Measurements from ENCODE around the gene RTN1. TPM values are rescaled to one million over a fixed set of nuclear protein-coding genes. Genes with fewer than 3 reads are reported as not detected.

RTN1 gene
- total RNA-seq, 2 experiments from 2014 or later, result not detected

- Mint-ChIP-seq H3K36me3 (ENCODE audit: low read depth) (no peaks in the 10 kb centered on the region), H3K4me3 (no peak overlapping the region), H3K27me3 (ENCODE audit: low read depth) (no peaks in the 10 kb centered on the region), H3K9me3 (ENCODE audit: insufficient read depth) (no peaks in the 10 kb centered on the region), H3K4me1 (ENCODE audit: low read depth) (no peaks in the 10 kb centered on the region), H3K27ac (no peak overlapping the region)
- POLR2A ChIA-PET, result no interaction called here
- CTCF ChIA-PET, result no interaction called here
- ATAC-seq, result no peak
- no peak for DNase-seq
Measured at GRCh38 chr14:59819446-59820088, 51.0 kb downstream of the RTN1 start.

GRCh38 chr14:59816941-59817340 is 53.6 kb downstream of the RTN1 start:
- Mint-ChIP-seq H3K4me1 (ENCODE audit: low read depth) (no peaks in the 10 kb centered on the region), H3K27me3 (ENCODE audit: low read depth) (peaks cover 8% of the 10 kb centered on the region), H3K36me3 (ENCODE audit: low read depth) (no peaks in the 10 kb centered on the region), H3K27ac (no peak overlapping the region), H3K4me3 (no peak overlapping the region), H3K9me3 (ENCODE audit: insufficient read depth) (no peaks in the 10 kb centered on the region)
- POLR2A ChIA-PET, result no interaction called here
- ATAC-seq, result no peak
- CTCF ChIA-PET, result no interaction called here
- no peak for DNase-seq

- H3K36me3 Mint-ChIP-seq (ENCODE audit: low read depth), result no peaks in the 10 kb centered on the region
- peaks cover 10% of the 10 kb centered on the region for H3K27me3 Mint-ChIP-seq (ENCODE audit: low read depth)
- POLR2A ChIA-PET, result no interaction called here
- H3K27ac Mint-ChIP-seq, result no peak overlapping the region
- DNase-seq (no peak), ATAC-seq (no peak)
- no peak overlapping the region for H3K4me3 Mint-ChIP-seq
- no peaks in the 10 kb centered on the region for H3K4me1 Mint-ChIP-seq (ENCODE audit: low read depth)
- no peaks in the 10 kb centered on the region for H3K9me3 Mint-ChIP-seq (ENCODE audit: insufficient read depth)
- CTCF ChIA-PET, result no interaction called here
Measured at GRCh38 chr14:59814988-59815387, 55.6 kb downstream of the RTN1 start.

GRCh38 chr14:59811815-59812214 is 58.8 kb downstream of the RTN1 start:
- POLR2A ChIA-PET, result no interaction called here
- Mint-ChIP-seq H3K27ac (no peak overlapping the region), H3K4me3 (no peak overlapping the region)

GRCh38 chr14:59811073-59811472 is 59.5 kb downstream of the RTN1 start:
- no peak for DNase-seq
- Mint-ChIP-seq H3K27me3 (ENCODE audit: low read depth) (peaks cover 10% of the 10 kb centered on the region), H3K4me3 (no peak overlapping the region), H3K27ac (no peak overlapping the region), H3K36me3 (ENCODE audit: low read depth) (no peaks in the 10 kb centered on the region), H3K9me3 (ENCODE audit: insufficient read depth) (no peaks in the 10 kb centered on the region), H3K4me1 (ENCODE audit: low read depth) (no peaks in the 10 kb centered on the region)
- no peak for ATAC-seq
- CTCF ChIA-PET, result no interaction called here
- POLR2A ChIA-PET, result no interaction called here

More at GRCh38 chr14:59811815-59812214, 58.8 kb downstream of the RTN1 start:
- Mint-ChIP-seq H3K9me3 (ENCODE audit: insufficient read depth) (no peaks in the 10 kb centered on the region), H3K27me3 (ENCODE audit: low read depth) (peaks cover 10% of the 10 kb centered on the region), H3K36me3 (ENCODE audit: low read depth) (no peaks in the 10 kb centered on the region), H3K4me1 (ENCODE audit: low read depth) (no peaks in the 10 kb centered on the region)
- CTCF ChIA-PET, result no interaction called here
- DNase-seq (no peak), ATAC-seq (no peak)

- Mint-ChIP-seq H3K4me3 (no peak overlapping the region), H3K4me1 (ENCODE audit: low read depth) (no peaks in the 10 kb centered on the region), H3K27me3 (ENCODE audit: low read depth) (peaks cover 5% of the 10 kb centered on the region), H3K9me3 (ENCODE audit: insufficient read depth) (no peaks in the 10 kb centered on the region), H3K36me3 (ENCODE audit: low read depth) (no peaks in the 10 kb centered on the region), H3K27ac (no peak overlapping the region)
- ATAC-seq (no peak), DNase-seq (no peak)
- POLR2A ChIA-PET, result no interaction called here
- CTCF ChIA-PET, result no interaction called here
Measured at GRCh38 chr14:59803052-59803540, 67.5 kb downstream of the RTN1 start.

- CTCF ChIA-PET, result no interaction called here
- H3K4me3 Mint-ChIP-seq, result no peak overlapping the region
Measured at GRCh38 chr14:59788176-59788575, 82.4 kb downstream of the RTN1 start.

GRCh38 chr14:59787045-59787674 is 83.4 kb downstream of the RTN1 start:
- DNase-seq (no peak), ATAC-seq (no peak)
- ChIA-PET CTCF (no interaction called here), POLR2A (interaction anchor here (0.6 kb wide), 1 partner anchor 17 kb away, joined by 3 read pairs; no protein-coding TSS in a partner anchor)
- no peaks in the 10 kb centered on the region for H3K36me3 Mint-ChIP-seq (ENCODE audit: low read depth)
- H3K27me3 Mint-ChIP-seq (ENCODE audit: low read depth), result peaks cover 5% of the 10 kb centered on the region
- no peak overlapping the region for H3K27ac Mint-ChIP-seq
- no peak overlapping the region for H3K4me3 Mint-ChIP-seq
- no peaks in the 10 kb centered on the region for H3K4me1 Mint-ChIP-seq (ENCODE audit: low read depth)
- no peaks in the 10 kb centered on the region for H3K9me3 Mint-ChIP-seq (ENCODE audit: insufficient read depth)

More at GRCh38 chr14:59788176-59788575, 82.4 kb downstream of the RTN1 start:
- H3K36me3 Mint-ChIP-seq (ENCODE audit: low read depth), result no peaks in the 10 kb centered on the region
- POLR2A ChIA-PET, result no interaction called here
- no peak for DNase-seq
- no peaks in the 10 kb centered on the region for H3K9me3 Mint-ChIP-seq (ENCODE audit: insufficient read depth)
- H3K27me3 Mint-ChIP-seq (ENCODE audit: low read depth), result peaks cover 5% of the 10 kb centered on the region
- no peak for ATAC-seq
- no peak overlapping the region for H3K27ac Mint-ChIP-seq
- H3K4me1 Mint-ChIP-seq (ENCODE audit: low read depth), result no peaks in the 10 kb centered on the region

GRCh38 chr14:59785629-59786028 is 84.9 kb downstream of the RTN1 start:
- POLR2A ChIA-PET, result no interaction called here
- ATAC-seq (no peak), DNase-seq (no peak)
- Mint-ChIP-seq H3K27me3 (ENCODE audit: low read depth) (peaks cover 3% of the 10 kb centered on the region), H3K27ac (no peak overlapping the region), H3K9me3 (ENCODE audit: insufficient read depth) (no peaks in the 10 kb centered on the region), H3K36me3 (ENCODE audit: low read depth) (no peaks in the 10 kb centered on the region), H3K4me3 (no peak overlapping the region), H3K4me1 (ENCODE audit: low read depth) (no peaks in the 10 kb centered on the region)
- CTCF ChIA-PET, result no interaction called here

- DNase-seq (no peak), ATAC-seq (no peak)
- CTCF ChIA-PET, result no interaction called here
- peaks cover 3% of the 10 kb centered on the region for H3K27me3 Mint-ChIP-seq (ENCODE audit: low read depth)
- H3K27ac Mint-ChIP-seq, result no peak overlapping the region
- no peak overlapping the region for H3K4me3 Mint-ChIP-seq
- POLR2A ChIA-PET, result no interaction called here
- H3K4me1 Mint-ChIP-seq (ENCODE audit: low read depth), result no peaks in the 10 kb centered on the region
- H3K36me3 Mint-ChIP-seq (ENCODE audit: low read depth), result no peaks in the 10 kb centered on the region
- H3K9me3 Mint-ChIP-seq (ENCODE audit: insufficient read depth), result no peaks in the 10 kb centered on the region
Measured at GRCh38 chr14:59782760-59783159, 87.8 kb downstream of the RTN1 start.

GRCh38 chr14:59777006-59777579 is 93.5 kb downstream of the RTN1 start:
- H3K36me3 Mint-ChIP-seq (ENCODE audit: low read depth), result no peaks in the 10 kb centered on the region
- peaks cover 4% of the 10 kb centered on the region for H3K27me3 Mint-ChIP-seq (ENCODE audit: low read depth)
- no peak for ATAC-seq
- no peak overlapping the region for H3K27ac Mint-ChIP-seq
- ChIA-PET POLR2A (no interaction called here), CTCF (no interaction called here)
- no peak for DNase-seq
- no peaks in the 10 kb centered on the region for H3K4me1 Mint-ChIP-seq (ENCODE audit: low read depth)
- no peak overlapping the region for H3K4me3 Mint-ChIP-seq
- no peaks in the 10 kb centered on the region for H3K9me3 Mint-ChIP-seq (ENCODE audit: insufficient read depth)

GRCh38 chr14:59776468-59776867 is 94.1 kb downstream of the RTN1 start:
- Mint-ChIP-seq H3K27me3 (ENCODE audit: low read depth) (peaks cover 4% of the 10 kb centered on the region), H3K27ac (no peak overlapping the region), H3K4me1 (ENCODE audit: low read depth) (no peaks in the 10 kb centered on the region), H3K9me3 (ENCODE audit: insufficient read depth) (no peaks in the 10 kb centered on the region), H3K4me3 (no peak overlapping the region), H3K36me3 (ENCODE audit: low read depth) (no peaks in the 10 kb centered on the region)
- DNase-seq (no peak), ATAC-seq (no peak)
- CTCF ChIA-PET, result no interaction called here
- POLR2A ChIA-PET, result no interaction called here
